SK-N-SH treated with all-trans-retinoic acid at 6 μM for 48 hours (cell line): ENCODE measurements around the gene ZCCHC14.
"Not testable (repeated sequence)": the region's sequence is repeated elsewhere in the genome, so short reads cannot be mapped to it uniquely, and the experiment has no call there.

Experiments
- ATAC-seq: fragments of 200-7000 bp; cut with Tn5 transposase; 3 replicates; pipeline ENCODE4 v1.9.1; 2020; ENCODE audit warnings: mild to moderate bottlenecking, moderate library complexity
- ARNTL ChIP-seq: fragments of 450-650 bp; formaldehyde crosslinking; IDR thresholded peaks from 2 replicates; pipeline ENCODE4 v1.5.0; 2020; ENCODE audit warnings: low read depth, mild to moderate bottlenecking, moderate library complexity, borderline replicate concordance
- BACH2 ChIP-seq: fragments of 250-450 bp; sonication (Bioruptor Pico); IDR thresholded peaks from 2 replicates; pipeline ENCODE4 v1.9.0; 2021; ENCODE audit warnings: mild to moderate bottlenecking, borderline replicate concordance
- CSDC2 ChIP-seq: fragments of 250-450 bp; sonication (Bioruptor Pico); IDR thresholded peaks from 2 replicates; pipeline ENCODE4 v1.5.0; 2020; ENCODE audit warnings: mild to moderate bottlenecking, moderate library complexity
- ESRRG ChIP-seq: fragments of 250-450 bp; sonication (Bioruptor Pico); IDR thresholded peaks from 2 replicates; pipeline ENCODE4 v1.6.1; 2021; ENCODE audit warnings: mild to moderate bottlenecking
- PPARA ChIP-seq: fragments of 250-450 bp; sonication (Bioruptor Pico); IDR thresholded peaks from 2 replicates; pipeline ENCODE4 v1.5.0; 2020; ENCODE audit warnings: mild to moderate bottlenecking, borderline replicate concordance
- RARB ChIP-seq: fragments of 250-450 bp; sonication (Bioruptor Pico); IDR thresholded peaks from 2 replicates; pipeline ENCODE4 v1.8.0; 2021; ENCODE audit warnings: mild to moderate bottlenecking, moderate library complexity
- SNAI2 ChIP-seq: fragments of 250-450 bp; sonication (Bioruptor Pico); IDR thresholded peaks from 2 replicates; pipeline ENCODE4 v1.5.0; 2020; ENCODE audit warnings: mild to moderate bottlenecking, moderate library complexity
- TCF4 ChIP-seq: fragments of 250-450 bp; sonication (Bioruptor Pico); IDR thresholded peaks from 2 replicates; pipeline ENCODE4 v1.8.0; 2021; ENCODE audit warnings: mild to moderate bottlenecking, moderate library complexity, borderline replicate concordance
- ZC3H10 ChIP-seq: fragments of 250-450 bp; sonication (Bioruptor Pico); IDR thresholded peaks from 2 replicates; pipeline ENCODE4 v1.5.1; 2021; ENCODE audit warnings: mild to moderate bottlenecking, moderate library complexity
- ZFP30 ChIP-seq: fragments of 450-650 bp; formaldehyde crosslinking; IDR thresholded peaks from 2 replicates; pipeline ENCODE4 v1.5.0; 2022; ENCODE audit warnings: mild to moderate bottlenecking, moderate library complexity
- ZNF565 ChIP-seq: fragments of 450-650 bp; formaldehyde crosslinking; conservative IDR thresholded peaks from 2 replicates; pipeline ENCODE4 v1.5.0; 2020; ENCODE audit warnings: low read depth, mild to moderate bottlenecking, moderate library complexity
- ZNF8 ChIP-seq: fragments of 450-650 bp; formaldehyde crosslinking; IDR thresholded peaks from 2 replicates; pipeline ENCODE4 v1.5.0; 2020; ENCODE audit warnings: mild to moderate bottlenecking, moderate library complexity
- TF ChIP-seq, protein P1 (sequence below): fragments of 250-450 bp; sonication (Bioruptor Pico); IDR thresholded peaks from 2 replicates; pipeline ENCODE4 v1.5.0; 2020; ENCODE audit warnings: mild to moderate bottlenecking, moderate library complexity
- TF ChIP-seq, protein P2 (sequence below): fragments of 250-450 bp; sonication (Bioruptor Pico); IDR thresholded peaks from 2 replicates; pipeline ENCODE4 v1.5.1; 2020; ENCODE audit warnings: low read depth, mild to moderate bottlenecking, moderate library complexity
- TF ChIP-seq, protein P3 (sequence below): fragments of 250-450 bp; sonication (Bioruptor Pico); IDR thresholded peaks from 2 replicates; pipeline ENCODE4 v1.5.1; 2021; ENCODE audit warnings: mild to moderate bottlenecking, moderate library complexity
- TF ChIP-seq, protein P4 (sequence below): fragments of 250-450 bp; sonication (Bioruptor Pico); IDR thresholded peaks from 2 replicates; pipeline ENCODE4 v1.8.0; 2021; ENCODE audit warnings: low read depth, mild to moderate bottlenecking, moderate library complexity, borderline replicate concordance
- TF ChIP-seq, protein P5 (sequence below): fragments of 250-450 bp; sonication (Bioruptor Pico); IDR thresholded peaks from 2 replicates; pipeline ENCODE4 v1.8.0; 2020; ENCODE audit warnings: mild to moderate bottlenecking, moderate library complexity, borderline replicate concordance

ZCCHC14 gene

DNA sequence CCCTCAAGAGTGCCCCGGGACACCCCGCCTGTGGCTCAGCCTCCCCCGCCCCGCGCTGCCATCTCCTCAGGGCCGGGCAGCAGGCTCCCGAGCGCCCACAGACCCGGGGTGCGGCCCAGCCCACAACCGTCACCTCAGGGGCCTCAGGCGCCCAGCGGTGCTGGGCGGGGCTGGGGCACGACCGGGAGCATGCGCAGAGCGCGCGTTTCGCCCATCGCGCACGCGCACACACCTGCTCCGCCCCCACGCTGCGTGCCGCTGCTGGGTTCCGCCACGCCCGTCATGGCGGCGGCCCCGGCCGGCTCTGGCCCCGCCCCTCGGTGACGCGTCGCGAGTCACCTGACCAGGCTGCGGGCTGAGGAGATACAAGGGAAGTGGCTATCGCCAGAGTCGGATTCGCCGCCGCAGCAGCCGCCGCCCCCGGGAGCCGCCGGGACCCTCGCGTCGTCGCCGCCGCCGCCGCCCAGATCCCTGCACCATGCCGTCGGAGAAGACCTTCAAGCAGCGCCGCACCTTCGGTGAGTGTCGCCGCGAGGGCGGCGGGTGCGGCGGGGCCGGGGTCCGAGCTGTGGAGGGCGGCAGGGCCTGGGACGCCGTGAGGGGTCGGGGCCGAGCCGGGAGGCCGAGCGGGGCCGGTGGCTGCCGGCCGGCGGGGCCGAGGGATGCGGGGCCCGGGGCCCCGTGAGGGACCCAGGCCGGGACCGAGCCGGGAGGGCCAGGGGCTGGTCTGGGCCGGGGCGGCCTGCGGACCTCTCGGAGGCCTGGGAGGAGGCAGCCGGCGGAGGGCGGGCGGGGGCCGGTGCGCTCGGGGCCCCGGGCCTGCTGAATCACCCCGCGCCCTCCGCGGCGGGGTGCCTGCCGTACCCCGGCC, 100.6 kb downstream of the ZCCHC14 start, which contains the start of gene MAP1LC3B:
Gene MAP1LC3B (plus strand): TSS at position 387 of the 871 bp plus-strand sequence. CDS start 92 bp downstream, at position 479.
- ATAC-seq = peak; percentile 76
- TF ChIP-seq, protein P1, sequence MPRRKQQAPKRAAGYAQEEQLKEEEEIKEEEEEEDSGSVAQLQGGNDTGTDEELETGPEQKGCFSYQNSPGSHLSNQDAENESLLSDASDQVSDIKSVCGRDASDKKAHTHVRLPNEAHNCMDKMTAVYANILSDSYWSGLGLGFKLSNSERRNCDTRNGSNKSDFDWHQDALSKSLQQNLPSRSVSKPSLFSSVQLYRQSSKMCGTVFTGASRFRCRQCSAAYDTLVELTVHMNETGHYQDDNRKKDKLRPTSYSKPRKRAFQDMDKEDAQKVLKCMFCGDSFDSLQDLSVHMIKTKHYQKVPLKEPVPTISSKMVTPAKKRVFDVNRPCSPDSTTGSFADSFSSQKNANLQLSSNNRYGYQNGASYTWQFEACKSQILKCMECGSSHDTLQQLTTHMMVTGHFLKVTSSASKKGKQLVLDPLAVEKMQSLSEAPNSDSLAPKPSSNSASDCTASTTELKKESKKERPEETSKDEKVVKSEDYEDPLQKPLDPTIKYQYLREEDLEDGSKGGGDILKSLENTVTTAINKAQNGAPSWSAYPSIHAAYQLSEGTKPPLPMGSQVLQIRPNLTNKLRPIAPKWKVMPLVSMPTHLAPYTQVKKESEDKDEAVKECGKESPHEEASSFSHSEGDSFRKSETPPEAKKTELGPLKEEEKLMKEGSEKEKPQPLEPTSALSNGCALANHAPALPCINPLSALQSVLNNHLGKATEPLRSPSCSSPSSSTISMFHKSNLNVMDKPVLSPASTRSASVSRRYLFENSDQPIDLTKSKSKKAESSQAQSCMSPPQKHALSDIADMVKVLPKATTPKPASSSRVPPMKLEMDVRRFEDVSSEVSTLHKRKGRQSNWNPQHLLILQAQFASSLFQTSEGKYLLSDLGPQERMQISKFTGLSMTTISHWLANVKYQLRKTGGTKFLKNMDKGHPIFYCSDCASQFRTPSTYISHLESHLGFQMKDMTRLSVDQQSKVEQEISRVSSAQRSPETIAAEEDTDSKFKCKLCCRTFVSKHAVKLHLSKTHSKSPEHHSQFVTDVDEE (CRISPR knock-in tag) = peak; percentile 73; the same call in 1 of the 2 replicates
- TF ChIP-seq RARB (CRISPR knock-in tag) = no peak

DNA sequence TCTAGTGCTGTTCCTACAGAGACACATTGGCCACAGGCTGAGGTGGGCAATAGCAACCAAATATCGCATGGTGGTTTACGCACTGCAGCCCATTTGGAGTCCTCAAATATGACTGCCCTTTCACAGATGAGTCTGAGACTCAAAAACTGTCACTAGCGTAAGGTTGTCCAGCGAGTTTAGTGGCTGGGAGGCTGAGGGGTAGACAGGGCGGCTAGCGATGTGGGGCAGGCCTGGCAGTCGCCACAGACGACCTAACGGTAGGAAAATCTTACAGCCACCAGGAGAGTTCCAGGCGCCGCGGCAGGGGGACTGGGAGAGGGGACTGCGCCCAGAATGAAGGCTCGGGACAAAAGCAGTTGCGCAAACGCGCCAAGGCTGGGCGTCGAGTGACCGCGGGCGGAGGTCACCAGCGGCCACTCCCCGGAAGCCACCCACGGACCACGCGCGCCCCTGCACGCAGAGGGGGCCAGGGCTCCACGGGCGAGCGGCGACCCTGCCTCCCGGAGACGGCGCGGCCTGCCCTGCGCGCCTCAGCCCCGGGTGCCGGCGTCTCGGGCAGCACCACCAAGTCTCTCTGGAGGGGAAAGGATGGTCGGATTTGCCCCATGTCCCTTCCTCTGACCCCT, 101.4 kb downstream of the ZCCHC14 start:
- TF ChIP-seq, protein P2, sequence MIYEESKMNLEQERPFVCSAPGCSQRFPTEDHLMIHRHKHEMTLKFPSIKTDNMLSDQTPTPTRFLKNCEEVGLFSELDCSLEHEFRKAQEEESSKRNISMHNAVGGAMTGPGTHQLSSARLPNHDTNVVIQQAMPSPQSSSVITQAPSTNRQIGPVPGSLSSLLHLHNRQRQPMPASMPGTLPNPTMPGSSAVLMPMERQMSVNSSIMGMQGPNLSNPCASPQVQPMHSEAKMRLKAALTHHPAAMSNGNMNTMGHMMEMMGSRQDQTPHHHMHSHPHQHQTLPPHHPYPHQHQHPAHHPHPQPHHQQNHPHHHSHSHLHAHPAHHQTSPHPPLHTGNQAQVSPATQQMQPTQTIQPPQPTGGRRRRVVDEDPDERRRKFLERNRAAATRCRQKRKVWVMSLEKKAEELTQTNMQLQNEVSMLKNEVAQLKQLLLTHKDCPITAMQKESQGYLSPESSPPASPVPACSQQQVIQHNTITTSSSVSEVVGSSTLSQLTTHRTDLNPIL (CRISPR knock-in tag) = no peak
- TF ChIP-seq ZC3H10 (CRISPR knock-in tag) (no peak), CSDC2 (CRISPR knock-in tag) (no peak), ZFP30 (CRISPR knock-in tag) (no peak)
- TF ChIP-seq, protein P3, sequence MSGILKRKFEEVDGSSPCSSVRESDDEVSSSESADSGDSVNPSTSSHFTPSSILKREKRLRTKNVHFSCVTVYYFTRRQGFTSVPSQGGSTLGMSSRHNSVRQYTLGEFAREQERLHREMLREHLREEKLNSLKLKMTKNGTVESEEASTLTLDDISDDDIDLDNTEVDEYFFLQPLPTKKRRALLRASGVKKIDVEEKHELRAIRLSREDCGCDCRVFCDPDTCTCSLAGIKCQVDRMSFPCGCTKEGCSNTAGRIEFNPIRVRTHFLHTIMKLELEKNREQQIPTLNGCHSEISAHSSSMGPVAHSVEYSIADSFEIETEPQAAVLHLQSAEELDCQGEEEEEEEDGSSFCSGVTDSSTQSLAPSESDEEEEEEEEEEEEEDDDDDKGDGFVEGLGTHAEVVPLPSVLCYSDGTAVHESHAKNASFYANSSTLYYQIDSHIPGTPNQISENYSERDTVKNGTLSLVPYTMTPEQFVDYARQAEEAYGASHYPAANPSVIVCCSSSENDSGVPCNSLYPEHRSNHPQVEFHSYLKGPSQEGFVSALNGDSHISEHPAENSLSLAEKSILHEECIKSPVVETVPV (CRISPR knock-in tag) = no peak
- ATAC-seq = peak; percentile 38; the same call in 2 of the 3 replicates

DNA sequence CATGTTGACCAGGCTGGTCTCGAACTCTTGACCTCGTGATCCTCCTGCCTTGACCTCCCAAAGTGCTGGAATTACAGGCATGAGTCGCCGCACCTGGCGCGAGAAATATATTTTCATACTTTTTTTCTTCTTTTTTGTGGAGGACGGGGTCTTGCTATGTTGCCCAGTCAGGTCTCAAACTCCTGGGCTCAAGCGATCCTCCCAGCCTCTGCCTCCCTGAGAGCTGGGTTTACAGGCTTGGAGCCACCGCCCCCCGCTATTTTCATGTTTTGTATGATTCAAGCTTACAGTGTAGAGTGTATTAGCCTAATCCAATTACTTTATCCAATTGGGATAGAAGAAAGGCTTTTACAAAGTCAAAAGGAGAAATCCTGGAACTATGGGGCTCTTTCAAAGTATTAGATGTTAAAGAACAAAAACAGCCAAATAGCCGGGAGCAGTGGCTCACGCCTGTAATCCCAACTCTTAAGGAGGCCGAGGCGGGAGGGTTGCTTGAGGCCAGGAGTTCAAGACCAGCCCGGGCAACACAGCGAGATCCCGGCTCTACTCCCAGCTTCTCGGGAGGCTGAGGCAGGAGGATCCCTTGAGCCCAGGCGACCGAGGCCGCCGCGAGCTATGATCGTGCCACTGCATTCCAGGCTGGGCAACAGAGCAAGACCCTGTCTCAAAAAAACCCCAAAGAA, 102.0 kb downstream of the ZCCHC14 start:
- no peak for ATAC-seq
- no peak for TF ChIP-seq ZFP30 (CRISPR knock-in tag)
- no peak for TF ChIP-seq ARNTL (CRISPR knock-in tag)
- TF ChIP-seq, protein P3 (CRISPR knock-in tag) = no peak
- TF ChIP-seq ESRRG (CRISPR knock-in tag) = no peak
- no peak for TF ChIP-seq ZNF565
- no peak for TF ChIP-seq ZNF8 (CRISPR knock-in tag)
- TF ChIP-seq SNAI2 (CRISPR knock-in tag) = no peak
- TF ChIP-seq, protein P2 (CRISPR knock-in tag) = no peak
- no peak for TF ChIP-seq BACH2
- TF ChIP-seq CSDC2 (CRISPR knock-in tag) = no peak
- TF ChIP-seq, protein P4, sequence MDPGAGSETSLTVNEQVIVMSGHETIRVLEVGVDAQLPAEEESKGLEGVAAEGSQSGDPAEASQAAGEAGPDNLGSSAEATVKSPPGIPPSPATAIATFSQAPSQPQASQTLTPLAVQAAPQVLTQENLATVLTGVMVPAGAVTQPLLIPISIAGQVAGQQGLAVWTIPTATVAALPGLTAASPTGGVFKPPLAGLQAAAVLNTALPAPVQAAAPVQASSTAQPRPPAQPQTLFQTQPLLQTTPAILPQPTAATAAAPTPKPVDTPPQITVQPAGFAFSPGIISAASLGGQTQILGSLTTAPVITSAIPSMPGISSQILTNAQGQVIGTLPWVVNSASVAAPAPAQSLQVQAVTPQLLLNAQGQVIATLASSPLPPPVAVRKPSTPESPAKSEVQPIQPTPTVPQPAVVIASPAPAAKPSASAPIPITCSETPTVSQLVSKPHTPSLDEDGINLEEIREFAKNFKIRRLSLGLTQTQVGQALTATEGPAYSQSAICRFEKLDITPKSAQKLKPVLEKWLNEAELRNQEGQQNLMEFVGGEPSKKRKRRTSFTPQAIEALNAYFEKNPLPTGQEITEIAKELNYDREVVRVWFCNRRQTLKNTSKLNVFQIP (CRISPR knock-in tag) = no peak
- TF ChIP-seq TCF4 (CRISPR knock-in tag) = no peak
- TF ChIP-seq RARB (CRISPR knock-in tag) = no peak
- no peak for TF ChIP-seq PPARA (CRISPR knock-in tag)
- TF ChIP-seq, protein P5, sequence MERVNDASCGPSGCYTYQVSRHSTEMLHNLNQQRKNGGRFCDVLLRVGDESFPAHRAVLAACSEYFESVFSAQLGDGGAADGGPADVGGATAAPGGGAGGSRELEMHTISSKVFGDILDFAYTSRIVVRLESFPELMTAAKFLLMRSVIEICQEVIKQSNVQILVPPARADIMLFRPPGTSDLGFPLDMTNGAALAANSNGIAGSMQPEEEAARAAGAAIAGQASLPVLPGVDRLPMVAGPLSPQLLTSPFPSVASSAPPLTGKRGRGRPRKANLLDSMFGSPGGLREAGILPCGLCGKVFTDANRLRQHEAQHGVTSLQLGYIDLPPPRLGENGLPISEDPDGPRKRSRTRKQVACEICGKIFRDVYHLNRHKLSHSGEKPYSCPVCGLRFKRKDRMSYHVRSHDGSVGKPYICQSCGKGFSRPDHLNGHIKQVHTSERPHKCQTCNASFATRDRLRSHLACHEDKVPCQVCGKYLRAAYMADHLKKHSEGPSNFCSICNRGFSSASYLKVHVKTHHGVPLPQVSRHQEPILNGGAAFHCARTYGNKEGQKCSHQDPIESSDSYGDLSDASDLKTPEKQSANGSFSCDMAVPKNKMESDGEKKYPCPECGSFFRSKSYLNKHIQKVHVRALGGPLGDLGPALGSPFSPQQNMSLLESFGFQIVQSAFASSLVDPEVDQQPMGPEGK (CRISPR knock-in tag) = no peak

DNA sequence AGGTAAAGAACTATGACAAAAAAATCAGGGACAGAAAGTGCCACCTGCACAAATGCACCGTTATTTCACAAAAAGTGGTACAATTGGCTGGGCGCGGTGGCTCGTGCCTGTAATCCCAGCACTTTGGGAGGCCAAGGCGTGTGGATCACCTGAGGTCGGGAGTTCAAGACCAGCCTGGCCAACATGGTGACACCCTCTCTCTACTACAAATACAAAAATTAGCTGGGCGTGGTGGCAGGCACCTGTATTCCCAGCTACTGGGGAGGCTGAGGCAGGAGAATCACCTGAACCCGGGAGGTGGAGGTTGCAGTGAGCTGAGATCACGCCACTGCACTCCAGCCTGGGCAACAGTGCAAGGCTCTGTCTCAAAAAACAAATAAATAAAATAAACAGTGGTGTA, 102.9 kb downstream of the ZCCHC14 start:
- ATAC-seq = not testable (repeated sequence)
